GM18520 (cell line): Measurements from ENCODE around the gene MARK3.
"Not testable (repeated sequence)": the region's sequence is repeated elsewhere in the genome, so short reads cannot be mapped to it uniquely, and the experiment has no call there.

Experiments used
- ATAC-seq: cut with Tn5 transposase; IDR thresholded peaks from one replicate; pipeline ENCODE4 v1.9.1; 2021; ENCODE audit not compliant: unreplicated experiment

Gene MARK3

GRCh38 chr14:103385152-103385928 is at the start of gene MARK3:
TSS of gene MARK3 (plus strand) at chr14:103385415. CDS start at chr14:103386030, 615 bp downstream.
- peak; percentile 95 for ATAC-seq

- no peak for ATAC-seq
These were observed 49.0 kb upstream of the MARK3 start for GRCh38 chr14:103336191-103336590.

- no peak for ATAC-seq
These were observed 47.4 kb upstream of the MARK3 start for GRCh38 chr14:103337794-103338193.

- no peak for ATAC-seq
These were observed 45.7 kb upstream of the MARK3 start for GRCh38 chr14:103339561-103339960.

- no peak for ATAC-seq
These were observed 44.6 kb upstream of the MARK3 start for GRCh38 chr14:103340480-103341212.

GRCh38 chr14:103341250-103342129 is 43.7 kb upstream of the MARK3 start:
- no peak for ATAC-seq

- ATAC-seq, result no peak
These were observed 41.9 kb upstream of the MARK3 start for GRCh38 chr14:103343164-103343879.

- no peak for ATAC-seq
These were observed 41.1 kb upstream of the MARK3 start for GRCh38 chr14:103343905-103344797.

GRCh38 chr14:103346286-103346685 is 38.9 kb upstream of the MARK3 start:
- ATAC-seq, result no peak

GRCh38 chr14:103347091-103347815 is 38.0 kb upstream of the MARK3 start:
- no peak for ATAC-seq

- ATAC-seq, result no peak
These were observed 37.1 kb upstream of the MARK3 start for GRCh38 chr14:103348154-103348553.

- ATAC-seq, result no peak
These were observed 35.2 kb upstream of the MARK3 start for GRCh38 chr14:103349982-103350381.

- no peak for ATAC-seq
These were observed 31.9 kb upstream of the MARK3 start for GRCh38 chr14:103353362-103353761.

GRCh38 chr14:103354141-103354540 is 31.1 kb upstream of the MARK3 start:
- no peak for ATAC-seq

GRCh38 chr14:103356024-103356682 is 29.1 kb upstream of the MARK3 start:
- no peak for ATAC-seq

- not testable (repeated sequence) for ATAC-seq
These were observed 27.7 kb upstream of the MARK3 start for GRCh38 chr14:103357552-103357951.

GRCh38 chr14:103360548-103360947 is 24.7 kb upstream of the MARK3 start:
- ATAC-seq, result no peak

- ATAC-seq, result no peak
These were observed 23.3 kb upstream of the MARK3 start for GRCh38 chr14:103361867-103362266.
